Endothelial cell of umbilical vein (primary cell): ENCODE measurements around the gene BRI3BP. TPM values are rescaled to one million over a fixed set of nuclear protein-coding genes. Genes with fewer than 3 reads are reported as not detected.

Experiments
- BruUV-seq: library from RNA; stranded (reverse); fragments of 400-500 nt; replicated peaks from 2 replicates; lab custom pipeline; 2021; lab: Mats Ljungman, UMichigan
- CTCF ChIA-PET: fragments of 300-600, 350-600 bp; sonication (Branson Sonifier 250); formaldehyde crosslinking; loops from one replicate; lab custom pipeline; 2021; ENCODE audit warnings: antibody characterized with exemption, inconsistent platforms; lab: Charles Lee
- POLR2A ChIA-PET: fragments of 300-600, 350-600 bp; sonication (Branson Sonifier 250); formaldehyde crosslinking; loops from one replicate; lab custom pipeline; 2021; ENCODE audit warnings: antibody characterized with exemption, inconsistent platforms; lab: Charles Lee
- DNase-seq: peaks from one replicate; pipeline ENCODE4 v3.0.0-alpha.2; 2011; ENCODE audit warnings: low read depth, low spot score
- FAIRE-seq: peaks from 2 replicates; lab custom pipeline; 2011; peaks lifted over from hg19 to GRCh38; lab: Jason Lieb, UNC
- H2AFZ ChIP-seq: 2 replicates; pipeline ENCODE4 v1.6.0; 2012; ENCODE audit warnings: low read depth, low read length, control low read depth, inconsistent platforms
- H3K27ac ChIP-seq: 2 replicates; pipeline ENCODE4 v1.5.1; 2011; ENCODE audit warnings: low read depth, mild to moderate bottlenecking, control low read depth, low read length, moderate library complexity; ENCODE audit not compliant: insufficient read depth
- H3K27me3 ChIP-seq, 2 experiments: 2 replicates each; pipeline versions ENCODE4 v1.6.0 to v1.6.1; 2011; ENCODE audit warnings: low read length in 2 of 2, mixed read lengths in 1 of 2; ENCODE audit not compliant: control insufficient read depth in 2 of 2, insufficient read depth in 2 of 2
- H3K36me3 ChIP-seq, 2 experiments: 2 replicates in 1 of 2; 3 replicates in 1 of 2; pipeline ENCODE4 v1.5.1; 2011; ENCODE audit warnings: low read length in 2 of 2, mild to moderate bottlenecking in 1 of 2, moderate library complexity in 1 of 2; ENCODE audit not compliant: control insufficient read depth in 2 of 2, insufficient read depth in 2 of 2; ENCODE audit errors: extremely low read depth in 1 of 2
- H3K4me1 ChIP-seq: 3 replicates; pipeline ENCODE4 v1.5.1; 2011; ENCODE audit warnings: mild to moderate bottlenecking, low read length; ENCODE audit not compliant: control insufficient read depth, insufficient read depth; ENCODE audit errors: extremely low read depth
- H3K4me2 ChIP-seq: 2 replicates; pipeline ENCODE4 v1.6.1; 2011; ENCODE audit warnings: low read length, control low read depth, mixed read lengths; ENCODE audit not compliant: insufficient read depth
- H3K4me3 ChIP-seq, 3 experiments: fragments of 200-600 bp in 1 of 3; sonication (generic), shearing (Covaris generic) in 1 of 3; replicated peaks in 1 of 3; 2 replicates each; pipeline ENCODE4 v1.5.1; 2011 to 2016; ENCODE audit warnings: control low read depth in 3 of 3, low read length in 3 of 3, mild to moderate bottlenecking in 2 of 3, inconsistent platforms in 1 of 3, low read depth in 1 of 3, moderate library complexity in 1 of 3; ENCODE audit not compliant: insufficient read depth in 1 of 3
- H3K79me2 ChIP-seq: 2 replicates; pipeline ENCODE4 v1.6.0; 2012; ENCODE audit warnings: low read length, inconsistent platforms; ENCODE audit not compliant: control insufficient read depth, insufficient read depth
- H3K9ac ChIP-seq: replicated peaks from 2 replicates; pipeline ENCODE3; 2011; ENCODE audit warnings: low read length, control low read depth; ENCODE audit not compliant: insufficient read depth; ENCODE audit errors: extremely low read depth
- H3K9me1 ChIP-seq: replicated peaks from 3 replicates; pipeline ENCODE4 v1.6.0; 2011; ENCODE audit warnings: mild to moderate bottlenecking, low read length; ENCODE audit not compliant: control insufficient read depth, insufficient read depth; ENCODE audit errors: extremely low read depth
- H3K9me3 ChIP-seq: replicated peaks from 2 replicates; pipeline ENCODE4 v1.5.1; 2012; ENCODE audit warnings: low read length, inconsistent platforms; ENCODE audit not compliant: control insufficient read depth, insufficient read depth
- H4K20me1 ChIP-seq: replicated peaks from 2 replicates; pipeline ENCODE3; 2011; ENCODE audit warnings: mild to moderate bottlenecking, low read length; ENCODE audit not compliant: control insufficient read depth, insufficient read depth; ENCODE audit errors: extremely low read depth
- EZH2 ChIP-seq: IDR thresholded peaks from 2 replicates; pipeline ENCODE4 v1.6.1; 2012; ENCODE audit warnings: borderline replicate concordance, low read depth, mild to moderate bottlenecking, moderate library complexity, low read length, inconsistent platforms; ENCODE audit not compliant: severe bottlenecking
- FOS ChIP-seq: IDR thresholded peaks from 2 replicates; pipeline ENCODE4 v1.6.1; 2011; ENCODE audit warnings: mild to moderate bottlenecking, low read length, moderate library complexity, borderline replicate concordance; ENCODE audit not compliant: insufficient read depth
- GATA2 ChIP-seq: IDR thresholded peaks from 2 replicates; pipeline ENCODE4 v1.7.0; 2011; ENCODE audit warnings: low read depth, mild to moderate bottlenecking, moderate library complexity, mixed read lengths, low read length; ENCODE audit not compliant: insufficient read length, insufficient read depth
- JUN ChIP-seq: IDR thresholded peaks from 2 replicates; pipeline ENCODE4 v1.6.1; 2011; ENCODE audit warnings: borderline replicate concordance, low read depth; ENCODE audit not compliant: insufficient read length, insufficient read depth
- MAX ChIP-seq: IDR thresholded peaks from 2 replicates; pipeline ENCODE4 v1.6.1; 2011; ENCODE audit not compliant: insufficient read depth, insufficient read length
- MYC ChIP-seq: IDR thresholded peaks from one replicate; pipeline ENCODE4 v1.6.1; 2011; ENCODE audit warnings: mild to moderate bottlenecking, low read depth, low read length
- POLR2A ChIP-seq: IDR thresholded peaks from 2 replicates; pipeline ENCODE4 v1.6.1; 2012; ENCODE audit warnings: low read depth, mild to moderate bottlenecking, control low read depth, low read length
- POLR2AphosphoS5 ChIP-seq: IDR thresholded peaks from 2 replicates; pipeline ENCODE4 v1.6.1; 2012; ENCODE audit warnings: low read depth, mild to moderate bottlenecking, control low read depth, low read length, moderate library complexity; ENCODE audit not compliant: insufficient read depth
- dilution Hi-C: fragments of 300-500 bp; cut with MboI; formaldehyde crosslinking; loops from one replicate; pipeline ENCODE4 v1.15.0; 2019; ENCODE audit warnings: low sequenced_read_pairs; ENCODE audit not compliant: extremely low pct_ligation_motif_present
- intact Hi-C: fragments of 100-400 bp; cut with micrococcal nuclease; formaldehyde crosslinking; loops from one replicate; pipeline ENCODE4 v1.10.0; 2022
- polyA plus RNA-seq, 4 experiments: library from polyadenylated mRNA; depleted of rRNA in 3 of 4; stranded (reverse) in 3 of 4; unstranded in 1 of 4; fragments of >200 nt; gene quantifications; 2 replicates each; pipeline versions ENCODE4 v1.2.1 to v1.2.3, GENCODE V29; 2011 to 2012; ENCODE audit warnings: missing spikeins in 1 of 4
- total RNA-seq: library from RNA; stranded (reverse); gene quantifications from 2 replicates; pipeline ENCODE4 v1.2.3, GENCODE V29; 2021
- TF ChIP-seq, protein P1 (sequence below), 2 donors: IDR thresholded peaks; 1 replicate in 1 of 2; 2 replicates in 1 of 2; pipeline ENCODE4 v1.5.1; 2011; ENCODE audit warnings: low read length in 2 of 2, mild to moderate bottlenecking in 2 of 2, moderate library complexity in 2 of 2, control low read depth in 1 of 2, inconsistent platforms in 1 of 2, low read depth in 1 of 2; ENCODE audit not compliant: insufficient read depth in 1 of 2; ENCODE audit errors: extremely low read depth in 1 of 2

The BRI3BP gene
- total and polyA plus RNA-seq, 2 donors (not counting 3 experiments of a cell fraction or from before 2014, with no cell fraction given), result 3.4 to 8.2 TPM

GRCh38 chr12:125023065-125023464 is 29.6 kb downstream of the BRI3BP start:
- intact Hi-C loops, result no loop called here
- Histone ChIP-seq H4K20me1 (no peaks in the 10 kb centered on the region), H3K27ac (no peak overlapping the region), H2AFZ (no peak overlapping the region), H3K9me3 (no peaks in the 10 kb centered on the region), H3K9me1 (no peaks in the 10 kb centered on the region), H3K4me1 (no peaks in the 10 kb centered on the region), H3K27me3 (no peaks in the 10 kb centered on the region), H3K4me2 (no peak overlapping the region), H3K4me3 (no peak overlapping the region), H3K79me2 (no peaks in the 10 kb centered on the region), H3K9ac (no peak overlapping the region), H3K36me3 (no peaks in the 10 kb centered on the region)
- CTCF ChIA-PET, result no interaction called here
- dilution Hi-C loops, result no loop called here
- DNase-seq (no peak), FAIRE-seq (no peak)
- TF ChIP-seq JUN, result no peak
- TF ChIP-seq FOS, result no peak
- no peak for TF ChIP-seq GATA2
- TF ChIP-seq MAX, result no peak
- TF ChIP-seq, protein P1, sequence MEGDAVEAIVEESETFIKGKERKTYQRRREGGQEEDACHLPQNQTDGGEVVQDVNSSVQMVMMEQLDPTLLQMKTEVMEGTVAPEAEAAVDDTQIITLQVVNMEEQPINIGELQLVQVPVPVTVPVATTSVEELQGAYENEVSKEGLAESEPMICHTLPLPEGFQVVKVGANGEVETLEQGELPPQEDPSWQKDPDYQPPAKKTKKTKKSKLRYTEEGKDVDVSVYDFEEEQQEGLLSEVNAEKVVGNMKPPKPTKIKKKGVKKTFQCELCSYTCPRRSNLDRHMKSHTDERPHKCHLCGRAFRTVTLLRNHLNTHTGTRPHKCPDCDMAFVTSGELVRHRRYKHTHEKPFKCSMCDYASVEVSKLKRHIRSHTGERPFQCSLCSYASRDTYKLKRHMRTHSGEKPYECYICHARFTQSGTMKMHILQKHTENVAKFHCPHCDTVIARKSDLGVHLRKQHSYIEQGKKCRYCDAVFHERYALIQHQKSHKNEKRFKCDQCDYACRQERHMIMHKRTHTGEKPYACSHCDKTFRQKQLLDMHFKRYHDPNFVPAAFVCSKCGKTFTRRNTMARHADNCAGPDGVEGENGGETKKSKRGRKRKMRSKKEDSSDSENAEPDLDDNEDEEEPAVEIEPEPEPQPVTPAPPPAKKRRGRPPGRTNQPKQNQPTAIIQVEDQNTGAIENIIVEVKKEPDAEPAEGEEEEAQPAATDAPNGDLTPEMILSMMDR (IDR thresholded peaks at IDR 0.05; ENCODE audit: extremely low read depth in 1 of 2, insufficient read depth in 1 of 2, low read depth in 1 of 2, low read length in 2 of 2), result no peak
- no peak for TF ChIP-seq POLR2AphosphoS5
- no peak for TF ChIP-seq MYC
- TF ChIP-seq EZH2, result no peak
- TF ChIP-seq POLR2A, result no peak
- no TSS peak for BruUV-seq
- POLR2A ChIA-PET, result no interaction called here
